ENCODE measurements around the gene DNAH8. TPM values are rescaled to one million over a fixed set of nuclear protein-coding genes. Genes with fewer than 3 reads are reported as not detected.
A peak's percentile ranks its signal among the peaks of the same experiment; 100 is the strongest.

DNAH8 gene
- total RNA-seq, 1 donor from 2014 or later: 0.03 TPM

DNA sequence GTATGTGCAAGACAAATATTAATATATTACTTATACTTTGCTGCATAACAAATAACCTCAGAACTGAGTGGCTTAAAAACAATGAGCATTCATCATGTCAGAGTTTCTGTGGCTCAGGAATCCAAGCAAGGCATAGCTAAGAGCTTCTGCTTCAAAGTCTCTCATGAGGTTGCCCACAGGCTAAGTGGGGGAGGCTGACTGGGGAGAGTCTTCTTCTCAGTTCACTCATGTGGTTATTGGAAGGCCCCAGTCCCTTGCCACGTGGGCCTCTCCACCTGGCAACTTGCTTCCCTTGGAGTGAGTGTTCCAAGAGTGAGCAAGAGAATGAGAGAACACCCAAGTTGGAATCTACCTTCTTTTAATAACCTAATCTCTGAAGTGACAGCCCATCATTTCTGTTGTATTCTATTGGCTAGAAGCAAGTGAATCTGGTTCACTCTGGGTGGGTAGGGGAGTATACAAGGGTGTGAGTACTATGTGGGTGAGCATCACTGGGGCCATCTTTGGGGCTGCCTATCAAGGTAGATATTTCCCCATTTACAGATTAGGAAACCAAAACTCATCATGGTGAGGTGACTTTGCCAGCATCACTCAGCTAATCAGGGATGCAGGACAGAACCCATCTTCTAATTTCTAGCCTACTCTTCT is 36.0 kb downstream of the DNAH8 start:
- DNase-seq: no peak
- H3K36me3 ChIP-seq: no peaks in the 10 kb centered on the region
- no peaks in the 10 kb centered on the region for H3K27me3 ChIP-seq (ENCODE audit: low read depth)
- intact Hi-C loops (cut with DNase I): no loop called here
- TF ChIP-seq, protein P1, sequence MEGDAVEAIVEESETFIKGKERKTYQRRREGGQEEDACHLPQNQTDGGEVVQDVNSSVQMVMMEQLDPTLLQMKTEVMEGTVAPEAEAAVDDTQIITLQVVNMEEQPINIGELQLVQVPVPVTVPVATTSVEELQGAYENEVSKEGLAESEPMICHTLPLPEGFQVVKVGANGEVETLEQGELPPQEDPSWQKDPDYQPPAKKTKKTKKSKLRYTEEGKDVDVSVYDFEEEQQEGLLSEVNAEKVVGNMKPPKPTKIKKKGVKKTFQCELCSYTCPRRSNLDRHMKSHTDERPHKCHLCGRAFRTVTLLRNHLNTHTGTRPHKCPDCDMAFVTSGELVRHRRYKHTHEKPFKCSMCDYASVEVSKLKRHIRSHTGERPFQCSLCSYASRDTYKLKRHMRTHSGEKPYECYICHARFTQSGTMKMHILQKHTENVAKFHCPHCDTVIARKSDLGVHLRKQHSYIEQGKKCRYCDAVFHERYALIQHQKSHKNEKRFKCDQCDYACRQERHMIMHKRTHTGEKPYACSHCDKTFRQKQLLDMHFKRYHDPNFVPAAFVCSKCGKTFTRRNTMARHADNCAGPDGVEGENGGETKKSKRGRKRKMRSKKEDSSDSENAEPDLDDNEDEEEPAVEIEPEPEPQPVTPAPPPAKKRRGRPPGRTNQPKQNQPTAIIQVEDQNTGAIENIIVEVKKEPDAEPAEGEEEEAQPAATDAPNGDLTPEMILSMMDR (IDR thresholded peaks at IDR 0.05): no peak
- no peaks in the 10 kb centered on the region for H3K9me3 ChIP-seq
- H3K4me1 ChIP-seq: peaks cover 5% of the 10 kb centered on the region
- no peak overlapping the region for H3K4me3 ChIP-seq
- no peak overlapping the region for H3K27ac ChIP-seq
- ATAC-seq: no peak

DNA sequence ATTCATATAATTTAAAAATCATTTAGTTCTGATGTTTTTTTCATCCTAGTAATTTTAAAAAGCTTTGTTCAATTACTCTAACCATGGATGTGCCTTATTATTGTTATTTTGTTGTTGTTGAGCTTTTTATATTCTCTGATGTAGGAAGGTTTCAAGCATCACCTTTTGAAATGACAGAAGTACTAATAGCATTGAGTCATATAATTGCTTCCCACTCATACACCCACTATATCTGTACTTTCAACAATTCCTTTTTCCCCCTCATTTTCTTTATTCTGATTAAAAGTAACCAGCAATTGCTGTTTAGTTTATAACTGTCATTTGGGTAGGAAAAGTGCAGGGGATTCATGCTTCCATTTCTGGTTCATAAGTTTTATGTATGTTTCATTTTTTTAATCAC is 38.6 kb downstream of the DNAH8 start:
- Histone ChIP-seq H3K27me3 (ENCODE audit: low read depth) (no peaks in the 10 kb centered on the region), H3K36me3 (no peaks in the 10 kb centered on the region), H3K4me1 (peaks cover 5% of the 10 kb centered on the region), H3K27ac (no peak overlapping the region), H3K9me3 (no peaks in the 10 kb centered on the region), H3K4me3 (no peak overlapping the region)
- TF ChIP-seq, protein P1 (IDR thresholded peaks at IDR 0.05): no peak
- no peak for ATAC-seq
- no peak for DNase-seq
- intact Hi-C loops (cut with DNase I): no loop called here

DNA sequence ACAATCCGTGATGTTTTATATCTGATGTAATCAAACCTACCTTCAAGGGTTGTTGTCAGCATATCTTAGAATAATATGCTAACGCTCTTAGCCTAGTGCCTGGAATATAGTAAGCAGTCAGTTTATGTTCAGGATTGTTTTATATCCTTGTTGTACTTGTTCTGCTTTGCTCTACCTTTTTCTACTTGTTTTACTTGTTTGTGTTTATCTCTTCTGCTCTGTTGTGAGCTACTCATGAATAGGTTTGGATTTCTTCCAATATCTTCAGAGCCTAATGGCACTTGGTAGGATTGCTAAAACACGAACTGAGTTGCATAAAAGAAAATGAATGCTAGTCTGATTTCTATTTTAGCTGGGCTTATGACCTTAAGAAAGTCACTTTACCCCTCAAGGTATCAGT is 40.1 kb downstream of the DNAH8 start:
- Histone ChIP-seq H3K4me1 (peaks cover 5% of the 10 kb centered on the region), H3K36me3 (no peaks in the 10 kb centered on the region), H3K27ac (no peak overlapping the region), H3K27me3 (ENCODE audit: low read depth) (no peaks in the 10 kb centered on the region), H3K4me3 (no peak overlapping the region), H3K9me3 (no peaks in the 10 kb centered on the region)
- ATAC-seq (peak; percentile 57 to 73), DNase-seq (no peak)
- TF ChIP-seq, protein P1 (IDR thresholded peaks at IDR 0.05): no peak
- intact Hi-C loops (cut with DNase I): no loop called here

DNA sequence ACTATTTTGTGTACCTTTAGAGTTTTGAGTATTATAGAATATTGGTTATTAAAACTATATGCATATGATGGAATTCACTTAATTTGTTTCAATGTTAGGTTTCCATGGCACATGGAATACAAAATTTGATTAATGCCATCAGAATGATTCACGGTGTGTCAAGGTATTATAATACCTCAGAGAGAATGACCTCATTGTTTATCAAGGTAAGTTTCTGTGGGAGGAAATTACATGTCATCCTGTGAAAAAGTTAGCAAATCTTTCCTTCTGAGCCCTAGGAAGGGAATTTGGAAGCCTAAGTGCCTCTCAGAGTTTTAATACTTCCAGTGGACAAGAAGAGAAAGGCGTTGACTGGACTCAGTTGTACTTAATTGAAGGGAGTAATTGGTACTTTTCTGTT is 40.8 kb downstream of the DNAH8 start:
- Histone ChIP-seq H3K27me3 (ENCODE audit: low read depth) (no peaks in the 10 kb centered on the region), H3K4me3 (no peak overlapping the region), H3K9me3 (no peaks in the 10 kb centered on the region), H3K27ac (no peak overlapping the region), H3K36me3 (no peaks in the 10 kb centered on the region), H3K4me1 (peaks cover 5% of the 10 kb centered on the region)
- no peak for ATAC-seq
- intact Hi-C loops (cut with DNase I): no loop called here
- TF ChIP-seq, protein P1 (IDR thresholded peaks at IDR 0.05): no peak
- DNase-seq: no peak

DNA sequence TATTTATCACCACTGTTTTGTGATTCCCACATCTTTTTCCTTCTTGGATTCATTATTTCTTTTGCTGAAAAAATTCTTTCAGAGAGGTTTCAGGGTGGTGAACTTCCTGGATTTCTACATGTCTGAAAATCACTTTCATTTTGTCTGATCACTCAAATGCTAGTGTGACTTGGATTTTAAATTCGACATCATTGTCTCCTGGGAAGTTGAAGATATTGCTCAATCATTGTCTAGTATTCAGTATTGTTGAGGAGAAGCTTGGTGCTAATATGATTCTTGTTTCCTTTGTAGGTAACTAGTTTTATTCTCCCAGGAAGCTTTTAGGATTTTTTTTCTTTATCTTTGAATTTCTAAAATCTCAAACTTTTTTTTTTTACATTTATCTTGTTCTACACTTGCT is 45.0 kb downstream of the DNAH8 start:
- DNase-seq: no peak
- TF ChIP-seq, protein P1 (IDR thresholded peaks at IDR 0.05): no peak
- Histone ChIP-seq H3K9me3 (no peaks in the 10 kb centered on the region), H3K36me3 (no peaks in the 10 kb centered on the region), H3K4me3 (no peak overlapping the region), H3K4me1 (peaks cover 5% of the 10 kb centered on the region), H3K27me3 (ENCODE audit: low read depth) (no peaks in the 10 kb centered on the region), H3K27ac (no peak overlapping the region)
- ATAC-seq: no peak
- intact Hi-C loops (cut with DNase I): no loop called here
